DND-41 (cell line): Measurements from ENCODE around the gene KLRC2.

ENCODE experiments used
- EZH2 ChIP-seq: IDR thresholded peaks from 3 replicates; pipeline ENCODE4 v1.6.1; 2012; ENCODE audit warnings: borderline replicate concordance, low read depth, mild to moderate bottlenecking, moderate library complexity, low read length, inconsistent platforms; ENCODE audit not compliant: severe bottlenecking
- TF ChIP-seq, protein P1 (sequence below): IDR thresholded peaks from 2 replicates; pipeline ENCODE4 v1.5.1; 2012; ENCODE audit warnings: borderline replicate concordance, low read length, moderate library complexity, mild to moderate bottlenecking; ENCODE audit not compliant: poor library complexity, severe bottlenecking; ENCODE audit errors: extremely low read depth

DNA sequence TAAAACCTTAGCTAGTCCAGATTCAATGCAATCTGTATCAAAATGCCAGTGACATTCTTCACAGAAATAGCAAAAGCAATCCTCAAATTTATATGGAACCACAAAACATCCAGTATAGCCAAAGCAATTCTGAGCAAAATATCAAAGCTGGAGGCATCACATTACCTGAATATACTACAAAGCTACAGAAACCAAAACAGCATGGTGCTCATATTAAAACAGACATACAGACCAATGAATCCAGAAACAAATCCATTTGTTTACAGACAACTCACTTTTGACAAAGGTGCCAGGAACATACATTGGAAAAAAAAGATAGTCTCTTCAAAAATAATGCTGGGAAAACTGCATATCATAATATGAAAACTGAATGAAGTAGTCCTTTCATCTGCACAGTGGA lies 31.0 kb downstream of the KLRC2 start:
- TF ChIP-seq, protein P1, sequence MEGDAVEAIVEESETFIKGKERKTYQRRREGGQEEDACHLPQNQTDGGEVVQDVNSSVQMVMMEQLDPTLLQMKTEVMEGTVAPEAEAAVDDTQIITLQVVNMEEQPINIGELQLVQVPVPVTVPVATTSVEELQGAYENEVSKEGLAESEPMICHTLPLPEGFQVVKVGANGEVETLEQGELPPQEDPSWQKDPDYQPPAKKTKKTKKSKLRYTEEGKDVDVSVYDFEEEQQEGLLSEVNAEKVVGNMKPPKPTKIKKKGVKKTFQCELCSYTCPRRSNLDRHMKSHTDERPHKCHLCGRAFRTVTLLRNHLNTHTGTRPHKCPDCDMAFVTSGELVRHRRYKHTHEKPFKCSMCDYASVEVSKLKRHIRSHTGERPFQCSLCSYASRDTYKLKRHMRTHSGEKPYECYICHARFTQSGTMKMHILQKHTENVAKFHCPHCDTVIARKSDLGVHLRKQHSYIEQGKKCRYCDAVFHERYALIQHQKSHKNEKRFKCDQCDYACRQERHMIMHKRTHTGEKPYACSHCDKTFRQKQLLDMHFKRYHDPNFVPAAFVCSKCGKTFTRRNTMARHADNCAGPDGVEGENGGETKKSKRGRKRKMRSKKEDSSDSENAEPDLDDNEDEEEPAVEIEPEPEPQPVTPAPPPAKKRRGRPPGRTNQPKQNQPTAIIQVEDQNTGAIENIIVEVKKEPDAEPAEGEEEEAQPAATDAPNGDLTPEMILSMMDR, result no peak
- no peak for TF ChIP-seq EZH2
